Measurements from ENCODE around the gene CEP85.
A peak's percentile ranks its signal among the peaks of the same experiment; 100 is the strongest.
"Not testable (repeated sequence)": the region's sequence is repeated elsewhere in the genome, so short reads cannot be mapped to it uniquely, and the experiment has no call there.

The CEP85 gene

GRCh38 chr1:26287033-26287711, 53.2 kb downstream of the CEP85 start:
- in situ Hi-C loops (cut with MboI; ENCODE audit: low pct_unique_long_range_greater_than_20kb, low sequenced_read_pairs): no loop called here
- DNase-seq: peak; percentile 84

GRCh38 chr1:26287811-26288210, 53.8 kb downstream of the CEP85 start:
- in situ Hi-C loops (cut with MboI; ENCODE audit: low pct_unique_long_range_greater_than_20kb, low sequenced_read_pairs): no loop called here

GRCh38 chr1:26288311-26288941, 54.4 kb downstream of the CEP85 start:
- peak; percentile 68 for DNase-seq
- in situ Hi-C loops (cut with MboI; ENCODE audit: low pct_unique_long_range_greater_than_20kb, low sequenced_read_pairs): no loop called here

More at GRCh38 chr1:26287811-26288210, 53.8 kb downstream of the CEP85 start:
- no peak for DNase-seq

- DNase-seq: peak; percentile 98
- in situ Hi-C loops (cut with MboI; ENCODE audit: low pct_unique_long_range_greater_than_20kb, low sequenced_read_pairs): no loop called here
These were observed 55.4 kb downstream of the CEP85 start for GRCh38 chr1:26289158-26290059.

- peak; percentile 78 for DNase-seq
- in situ Hi-C loops (cut with MboI; ENCODE audit: low pct_unique_long_range_greater_than_20kb, low sequenced_read_pairs): no loop called here
These were observed 56.3 kb downstream of the CEP85 start for GRCh38 chr1:26290122-26290881.

GRCh38 chr1:26290882-26291261, 56.9 kb downstream of the CEP85 start:
- in situ Hi-C loops (cut with MboI; ENCODE audit: low pct_unique_long_range_greater_than_20kb, low sequenced_read_pairs): no loop called here
- DNase-seq: no peak

GRCh38 chr1:26291433-26291832, 57.4 kb downstream of the CEP85 start:
- in situ Hi-C loops (cut with MboI; ENCODE audit: low pct_unique_long_range_greater_than_20kb, low sequenced_read_pairs): no loop called here
- no peak for DNase-seq

GRCh38 chr1:26291939-26292338, 57.9 kb downstream of the CEP85 start:
- DNase-seq: no peak
- in situ Hi-C loops (cut with MboI; ENCODE audit: low pct_unique_long_range_greater_than_20kb, low sequenced_read_pairs): no loop called here

- DNase-seq; in situ Hi-C loops (cut with MboI; ENCODE audit: low pct_unique_long_range_greater_than_20kb, low sequenced_read_pairs): not testable (repeated sequence)
These were observed 58.7 kb downstream of the CEP85 start for GRCh38 chr1:26292735-26293134.

GRCh38 chr1:26293911-26294463, 60.0 kb downstream of the CEP85 start:
- DNase-seq: no peak
- in situ Hi-C loops (cut with MboI; ENCODE audit: low pct_unique_long_range_greater_than_20kb, low sequenced_read_pairs): no loop called here

GRCh38 chr1:26295194-26296138, 61.5 kb downstream of the CEP85 start:
- no peak for DNase-seq
- in situ Hi-C loops (cut with MboI; ENCODE audit: low pct_unique_long_range_greater_than_20kb, low sequenced_read_pairs): no loop called here

- in situ Hi-C loops (cut with MboI; ENCODE audit: low pct_unique_long_range_greater_than_20kb, low sequenced_read_pairs): no loop called here
- no peak for DNase-seq
These were observed 62.5 kb downstream of the CEP85 start for GRCh38 chr1:26296340-26297056.

GRCh38 chr1:26297057-26297790, 63.2 kb downstream of the CEP85 start:
- in situ Hi-C loops (cut with MboI; ENCODE audit: low pct_unique_long_range_greater_than_20kb, low sequenced_read_pairs): no loop called here
- DNase-seq: no peak

- in situ Hi-C loops (cut with MboI; ENCODE audit: low pct_unique_long_range_greater_than_20kb, low sequenced_read_pairs): no loop called here
- DNase-seq: no peak
These were observed 63.8 kb downstream of the CEP85 start for GRCh38 chr1:26297791-26298124.

GRCh38 chr1:26300578-26301275, 66.7 kb downstream of the CEP85 start:
- DNase-seq: no peak
- in situ Hi-C loops (cut with MboI; ENCODE audit: low pct_unique_long_range_greater_than_20kb, low sequenced_read_pairs): no loop called here

GRCh38 chr1:26302733-26303405, 68.9 kb downstream of the CEP85 start:
- no peak for DNase-seq
- in situ Hi-C loops (cut with MboI; ENCODE audit: low pct_unique_long_range_greater_than_20kb, low sequenced_read_pairs): no loop called here
